Astrocyte (in vitro differentiated cells and primary cell): ENCODE data around the gene DGCR6. TPM values are rescaled to one million over a fixed set of nuclear protein-coding genes. Genes with fewer than 3 reads are reported as not detected.
"Not testable (repeated sequence)": the region's sequence is repeated elsewhere in the genome, so short reads cannot be mapped to it uniquely, and the experiment has no call there.

ENCODE experiments used
- DNase-seq: peaks from one replicate; pipeline ENCODE4 v3.0.0-alpha.2; 2010; ENCODE audit warnings: low read depth
- FAIRE-seq: peaks from 2 replicates; lab custom pipeline; 2011; peaks lifted over from hg19 to GRCh38; lab: Jason Lieb, UNC
- H2AFZ ChIP-seq: 2 replicates; pipeline ENCODE4 v1.6.0; 2012; ENCODE audit warnings: low read depth, low read length, inconsistent platforms
- H3K27ac ChIP-seq: 2 replicates; pipeline ENCODE4 v1.5.1; 2011; ENCODE audit warnings: low read depth, low read length, inconsistent platforms
- H3K27me3 ChIP-seq: 2 replicates; pipeline ENCODE4 v1.6.0; 2011; ENCODE audit warnings: low read length, inconsistent platforms; ENCODE audit not compliant: insufficient read depth
- H3K36me3 ChIP-seq: 2 replicates; pipeline ENCODE4 v1.5.1; 2011; ENCODE audit warnings: low read length, inconsistent platforms; ENCODE audit not compliant: insufficient read depth
- H3K4me1 ChIP-seq: 2 replicates; pipeline ENCODE4 v1.5.1; 2011; ENCODE audit warnings: low read length, inconsistent platforms; ENCODE audit not compliant: insufficient read depth
- H3K4me2 ChIP-seq: 2 replicates; pipeline ENCODE4 v1.6.0; 2012; ENCODE audit warnings: low read length, inconsistent platforms
- H3K4me3 ChIP-seq: 2 replicates; pipeline ENCODE4 v1.5.1; 2011; ENCODE audit warnings: low read depth, mild to moderate bottlenecking, low read length, inconsistent platforms; ENCODE audit not compliant: insufficient read depth
- H3K79me2 ChIP-seq: 2 replicates; pipeline ENCODE4 v1.6.0; 2012; ENCODE audit warnings: mild to moderate bottlenecking, low read length, inconsistent platforms; ENCODE audit not compliant: insufficient read depth
- H3K9ac ChIP-seq: 2 replicates; pipeline ENCODE4 v1.6.0; 2012; ENCODE audit warnings: mild to moderate bottlenecking, low read length, inconsistent platforms
- H3K9me3 ChIP-seq: 2 replicates; pipeline ENCODE4 v1.5.1; 2012; ENCODE audit warnings: low read depth, mild to moderate bottlenecking, low read length, inconsistent platforms; ENCODE audit not compliant: insufficient read depth
- H4K20me1 ChIP-seq: 2 replicates; pipeline ENCODE4 v1.6.0; 2012; ENCODE audit warnings: low read length, inconsistent platforms; ENCODE audit not compliant: insufficient read depth
- H3K27ac Mint-ChIP-seq: one replicate; pipeline ENCODE4 v1.8.0; 2021; ENCODE audit warnings: mild to moderate bottlenecking, mixed read lengths; ENCODE audit not compliant: unreplicated experiment
- H3K27me3 Mint-ChIP-seq: one replicate; pipeline ENCODE4 v1.8.0; 2021; ENCODE audit warnings: low read depth, mixed read lengths; ENCODE audit not compliant: unreplicated experiment
- H3K36me3 Mint-ChIP-seq: one replicate; pipeline ENCODE4 v1.8.0; 2021; ENCODE audit warnings: low read depth, mixed read lengths; ENCODE audit not compliant: unreplicated experiment
- H3K4me1 Mint-ChIP-seq: one replicate; pipeline ENCODE4 v1.8.0; 2021; ENCODE audit warnings: low read depth, mixed read lengths; ENCODE audit not compliant: unreplicated experiment
- H3K4me3 Mint-ChIP-seq: one replicate; pipeline ENCODE4 v1.8.0; 2021; ENCODE audit warnings: mild to moderate bottlenecking, moderate library complexity, mixed read lengths; ENCODE audit not compliant: unreplicated experiment
- H3K9me3 Mint-ChIP-seq: one replicate; pipeline ENCODE4 v1.8.0; 2021; ENCODE audit warnings: mild to moderate bottlenecking, mixed read lengths; ENCODE audit not compliant: unreplicated experiment
- CTCF ChIP-seq: IDR thresholded peaks from 2 replicates; pipeline ENCODE4 v1.5.1; 2011; ENCODE audit warnings: low read depth, mild to moderate bottlenecking, inconsistent platforms, low read length, moderate library complexity; ENCODE audit not compliant: insufficient read depth
- EZH2 ChIP-seq: IDR thresholded peaks from 2 replicates; pipeline ENCODE4 v1.6.1; 2012; ENCODE audit warnings: mild to moderate bottlenecking, low read length, inconsistent platforms; ENCODE audit not compliant: insufficient read depth
- total RNA-seq: library from RNA; stranded (reverse); gene quantifications from 2 replicates; pipeline ENCODE4 v1.2.1, GENCODE V29; 2021

The DGCR6 gene
- total RNA-seq, 1 donor from 2014 or later, result 2.5 TPM

GRCh38 chr22:18915550-18915949 lies 9.4 kb downstream of the DGCR6 start:
- H3K36me3 Mint-ChIP-seq, FAIRE-seq, H4K20me1 ChIP-seq, H3K4me2 ChIP-seq, H3K27me3 ChIP-seq, H3K27ac ChIP-seq, H3K9me3 ChIP-seq, H2AFZ ChIP-seq, H3K4me3 ChIP-seq, H3K27ac Mint-ChIP-seq, H3K4me1 ChIP-seq, DNase-seq, H3K36me3 ChIP-seq, H3K4me3 Mint-ChIP-seq, H3K79me2 ChIP-seq, H3K9ac ChIP-seq, H3K27me3 Mint-ChIP-seq, H3K9me3 Mint-ChIP-seq, H3K4me1 Mint-ChIP-seq: not testable (repeated sequence)

GRCh38 chr22:18917818-18918217 lies 11.7 kb downstream of the DGCR6 start:
- FAIRE-seq, H3K27ac ChIP-seq: not testable (repeated sequence)

GRCh38 chr22:18920257-18920902 lies 14.3 kb downstream of the DGCR6 start:
- H3K36me3 ChIP-seq, H3K9ac ChIP-seq, FAIRE-seq, H2AFZ ChIP-seq, DNase-seq, H3K27me3 Mint-ChIP-seq, H3K4me3 ChIP-seq, H3K79me2 ChIP-seq, H3K9me3 Mint-ChIP-seq, H3K4me3 Mint-ChIP-seq, H3K4me1 ChIP-seq, H3K4me2 ChIP-seq, H3K36me3 Mint-ChIP-seq, H3K27ac Mint-ChIP-seq, H3K4me1 Mint-ChIP-seq, H3K9me3 ChIP-seq, H3K27ac ChIP-seq, H3K27me3 ChIP-seq, H4K20me1 ChIP-seq: not testable (repeated sequence)

More at GRCh38 chr22:18917818-18918217, 11.7 kb downstream of the DGCR6 start:
- H3K79me2 ChIP-seq, H2AFZ ChIP-seq, H3K36me3 Mint-ChIP-seq, H3K9me3 ChIP-seq, DNase-seq, H3K4me1 Mint-ChIP-seq, H3K4me3 Mint-ChIP-seq, H3K4me3 ChIP-seq, H3K36me3 ChIP-seq, H3K27me3 ChIP-seq, H3K27me3 Mint-ChIP-seq, H3K27ac Mint-ChIP-seq, H3K4me2 ChIP-seq, H3K9me3 Mint-ChIP-seq, H3K4me1 ChIP-seq, H4K20me1 ChIP-seq, H3K9ac ChIP-seq: not testable (repeated sequence)

DNA sequence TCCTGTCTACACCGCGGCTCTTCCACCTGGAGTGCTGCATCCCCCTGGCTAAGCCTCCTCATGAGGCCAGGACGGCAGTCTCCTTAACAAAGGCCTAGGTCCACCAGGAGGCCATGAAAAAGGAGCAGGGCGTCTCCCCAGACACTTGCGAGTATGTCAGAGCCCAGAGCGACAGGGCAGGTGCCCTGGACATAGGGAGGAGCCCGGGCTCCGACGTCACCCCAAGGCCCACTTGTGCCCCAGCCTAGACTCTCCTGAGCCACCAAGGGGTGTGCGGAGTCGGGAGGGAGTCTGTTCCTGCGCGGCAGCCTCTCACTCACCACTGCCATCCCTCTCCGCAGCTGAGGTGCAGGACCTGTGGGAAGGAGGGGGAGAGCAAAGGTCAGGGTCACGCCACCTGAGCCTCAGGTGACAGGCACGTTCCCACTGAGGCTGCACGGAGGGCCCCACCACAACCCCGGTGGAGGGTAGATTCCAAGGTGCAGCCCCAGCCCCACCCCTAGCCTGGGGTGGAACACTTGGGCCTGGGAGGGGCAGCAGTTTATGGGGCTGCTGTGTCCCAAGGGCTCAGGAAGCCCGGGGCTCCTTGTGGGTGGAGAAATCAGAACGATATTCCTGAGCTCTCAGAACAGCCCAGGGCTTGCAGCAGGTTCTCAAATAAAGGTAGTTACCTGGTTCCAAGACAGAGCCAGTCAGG lies 19.4 kb downstream of the DGCR6 start:
- no peaks in the 10 kb centered on the region for H3K36me3 ChIP-seq
- H3K36me3 Mint-ChIP-seq, result no peaks in the 10 kb centered on the region
- no peaks in the 10 kb centered on the region for H3K9me3 Mint-ChIP-seq
- H4K20me1 ChIP-seq, result no peaks in the 10 kb centered on the region
- no peaks in the 10 kb centered on the region for H3K79me2 ChIP-seq
- H3K27ac Mint-ChIP-seq, result no peak overlapping the region
- H3K9ac ChIP-seq, result no peak overlapping the region
- H3K27ac ChIP-seq, result no peak overlapping the region
- H3K4me1 ChIP-seq, result no peaks in the 10 kb centered on the region
- no peaks in the 10 kb centered on the region for H3K27me3 Mint-ChIP-seq
- H2AFZ ChIP-seq, result no peak overlapping the region
- no peak for FAIRE-seq
- H3K4me3 ChIP-seq, result no peak overlapping the region
- no peak overlapping the region for H3K4me2 ChIP-seq
- H3K4me3 Mint-ChIP-seq, result no peak overlapping the region
- H3K27me3 ChIP-seq, result no peaks in the 10 kb centered on the region
- no peaks in the 10 kb centered on the region for H3K4me1 Mint-ChIP-seq
- no peak for DNase-seq
- no peaks in the 10 kb centered on the region for H3K9me3 ChIP-seq
- TF ChIP-seq EZH2 (no peak), CTCF (no peak)
